D341Med (cell line): ENCODE measurements around the gene MAGI1.

Experiments
- DNase-seq: peaks from one replicate; pipeline ENCODE4 v3.0.0; 2012; ENCODE audit warnings: low spot score

Gene MAGI1

DNA sequence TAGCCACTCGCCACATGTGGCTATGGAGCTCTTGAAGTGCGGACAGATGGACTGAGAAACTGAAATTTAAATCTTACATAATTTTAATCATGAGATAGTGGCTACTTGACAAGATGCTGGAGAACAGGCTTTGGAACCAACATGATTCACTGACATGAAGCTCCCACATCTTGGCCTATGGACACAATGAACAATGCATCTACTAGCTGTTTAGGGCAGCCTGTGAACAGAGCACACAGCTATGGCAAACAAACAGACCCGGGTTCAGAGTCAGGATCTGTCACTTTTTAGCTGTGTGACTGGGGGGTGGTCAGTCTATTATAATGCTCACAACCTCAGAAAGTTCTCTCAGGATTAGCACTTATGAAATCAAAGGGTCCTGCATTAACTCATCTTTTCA lies 616.6 kb downstream of the MAGI1 start:
- DNase-seq: no peak

DNA sequence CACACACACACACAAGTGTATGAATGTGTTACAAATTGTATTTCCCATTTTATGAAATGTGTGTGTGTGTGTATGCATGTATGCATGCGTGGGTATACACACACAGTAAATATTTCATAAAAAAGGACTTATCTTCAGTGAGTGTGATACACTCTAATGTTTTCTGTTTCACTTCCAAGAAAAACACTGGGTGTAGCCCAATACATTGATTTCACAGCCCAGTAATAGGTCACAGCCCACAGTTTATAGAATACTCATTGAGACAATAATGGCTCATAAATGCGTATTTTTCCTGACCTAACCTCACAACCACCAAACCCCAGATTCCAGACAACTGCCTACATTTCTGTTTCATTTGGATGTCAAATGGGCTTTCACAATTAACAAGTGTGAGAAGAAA lies 619.5 kb downstream of the MAGI1 start:
- no peak for DNase-seq

DNA sequence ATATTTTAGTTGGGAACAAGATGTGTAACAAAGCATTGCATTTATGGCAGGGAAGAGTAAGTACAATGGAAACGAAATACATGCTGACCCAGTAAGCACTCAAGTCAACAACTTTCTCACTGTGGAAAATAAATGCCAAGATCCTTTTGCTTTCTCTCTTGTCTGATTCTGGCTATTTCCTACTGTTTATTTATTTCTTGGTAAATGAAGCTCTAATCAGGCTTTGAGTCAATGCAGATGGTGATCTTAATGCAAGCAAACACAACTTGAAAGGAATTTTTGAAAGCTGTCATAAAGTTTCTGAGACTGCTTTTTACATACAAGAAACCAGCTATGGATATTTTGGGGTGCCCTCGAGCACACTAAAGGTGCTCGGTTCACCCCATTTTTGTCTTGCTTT lies 624.8 kb downstream of the MAGI1 start:
- no peak for DNase-seq

DNA sequence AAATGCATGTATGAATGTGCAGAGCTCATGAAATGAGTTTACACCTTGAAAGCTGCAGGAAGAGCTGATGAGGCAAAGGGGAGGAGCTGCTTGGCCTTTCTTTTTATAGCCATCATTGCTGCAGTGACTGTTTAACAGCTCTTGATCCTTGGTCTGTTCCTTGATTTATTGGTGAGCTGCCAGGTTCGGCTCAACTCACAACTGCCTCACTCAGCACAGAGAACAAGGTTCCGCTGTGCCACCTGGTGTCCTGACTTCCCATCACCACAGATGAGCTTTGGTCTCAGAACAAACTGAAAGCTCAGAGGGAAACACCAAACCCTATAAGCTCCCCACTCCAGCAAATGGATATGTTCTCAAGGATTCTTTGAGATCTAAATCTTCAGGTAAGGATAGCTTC lies 626.1 kb downstream of the MAGI1 start:
- DNase-seq: no peak

DNA sequence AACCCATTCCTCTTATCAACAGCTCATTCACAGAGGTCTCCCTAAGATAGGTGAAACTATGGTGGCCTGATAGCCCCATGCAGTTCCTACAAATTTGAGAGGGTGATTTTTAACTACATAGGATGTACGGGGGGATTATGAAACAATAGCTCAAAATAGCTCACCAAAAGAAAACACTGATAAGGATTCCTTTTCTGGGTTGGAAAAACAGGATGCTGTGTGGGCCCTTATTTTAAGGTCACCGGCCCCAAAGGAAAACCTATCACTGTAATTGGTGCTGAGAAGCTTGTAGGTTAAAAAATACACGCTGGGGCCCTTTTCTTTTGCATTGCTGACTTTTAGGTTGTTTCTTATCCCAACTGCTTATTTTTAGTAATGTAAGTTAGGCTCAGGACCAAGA lies 627.4 kb downstream of the MAGI1 start:
- DNase-seq: no peak

DNA sequence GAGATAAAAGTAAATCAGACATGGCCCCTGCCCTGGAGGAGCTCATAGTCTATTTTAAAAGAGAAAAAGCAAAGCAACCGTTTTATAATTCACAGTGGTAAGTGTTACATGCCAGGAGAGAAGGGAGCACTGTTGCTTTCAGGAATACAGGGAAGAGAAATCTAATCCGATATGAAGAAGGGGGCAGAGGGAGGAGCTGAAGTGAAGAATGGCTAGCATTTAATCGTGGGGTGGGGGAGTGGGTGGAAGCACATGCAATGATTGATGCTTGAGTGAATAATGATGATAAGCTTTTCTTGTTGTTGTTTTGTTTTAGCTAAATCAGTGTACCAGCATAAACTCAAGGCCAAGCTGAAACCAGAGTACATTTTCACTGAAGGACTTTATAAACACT lies 629.5 kb downstream of the MAGI1 start:
- DNase-seq: no peak

DNA sequence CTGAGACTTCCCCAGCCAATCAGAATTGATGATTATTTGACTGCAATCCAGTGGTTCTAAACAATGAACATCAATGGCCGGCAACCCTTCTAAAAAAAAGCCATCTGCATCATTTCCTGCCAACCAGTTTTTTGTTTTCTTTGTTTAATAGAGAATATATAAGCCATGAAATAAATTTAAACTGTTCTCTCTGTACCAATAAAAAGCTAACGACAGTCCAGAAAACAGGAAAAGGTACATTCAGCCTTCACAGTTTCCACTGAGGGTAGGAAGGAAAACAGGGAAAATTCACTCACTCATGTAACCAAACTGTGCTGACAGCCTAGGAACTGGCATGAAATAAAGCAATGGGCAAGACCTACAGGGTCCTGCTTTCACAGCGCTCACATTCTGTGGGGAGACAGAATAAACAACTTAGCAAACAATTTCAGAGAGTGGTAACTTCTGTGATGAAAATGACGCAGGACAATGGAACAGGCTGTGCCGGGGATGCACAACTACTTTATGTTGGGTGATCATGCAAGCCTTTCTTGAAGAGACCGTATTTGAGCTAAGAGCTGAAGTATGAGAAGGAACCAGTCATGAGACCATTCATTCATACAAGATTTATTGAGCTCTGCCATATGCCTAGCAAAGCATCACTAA lies 630.1 kb downstream of the MAGI1 start:
- no peak for DNase-seq

DNA sequence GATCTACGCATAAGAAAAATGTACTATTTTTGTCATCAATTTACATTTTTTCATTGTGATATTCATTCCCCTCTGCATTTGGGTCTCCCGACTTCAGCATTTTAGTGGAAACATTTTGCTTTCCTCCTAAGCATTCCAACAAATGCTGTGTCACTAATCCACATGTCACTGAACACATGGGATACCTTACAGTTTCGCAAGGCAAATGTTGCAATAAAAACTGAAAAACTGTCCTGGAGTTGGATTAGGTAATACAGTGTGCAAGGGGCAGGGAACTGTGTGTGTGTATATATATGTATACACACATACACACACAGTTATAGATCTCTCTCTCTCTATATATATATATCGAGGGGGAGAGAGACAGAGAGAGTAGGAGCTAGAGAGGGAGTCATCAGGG lies 632.2 kb downstream of the MAGI1 start:
- no peak for DNase-seq

DNA sequence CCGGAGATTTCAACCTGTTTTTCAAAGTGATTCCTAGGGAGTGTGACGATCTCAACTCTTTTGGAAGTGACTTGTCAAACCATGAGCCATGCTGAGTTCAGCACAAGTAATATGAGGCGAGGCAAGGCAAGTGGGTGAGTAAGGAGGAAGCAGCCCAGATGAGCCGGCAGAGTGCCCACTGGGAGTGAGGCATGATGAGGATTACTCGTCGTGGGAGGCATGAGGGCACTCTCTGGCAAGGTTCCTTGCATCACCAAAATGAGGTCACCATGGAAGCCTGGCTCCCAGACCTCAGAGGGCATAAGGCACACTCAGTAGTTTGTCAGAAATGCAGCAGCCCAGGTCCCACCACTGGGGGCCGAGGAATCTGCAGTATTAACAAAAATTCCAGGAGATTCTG lies 636.1 kb downstream of the MAGI1 start:
- DNase-seq: no peak

DNA sequence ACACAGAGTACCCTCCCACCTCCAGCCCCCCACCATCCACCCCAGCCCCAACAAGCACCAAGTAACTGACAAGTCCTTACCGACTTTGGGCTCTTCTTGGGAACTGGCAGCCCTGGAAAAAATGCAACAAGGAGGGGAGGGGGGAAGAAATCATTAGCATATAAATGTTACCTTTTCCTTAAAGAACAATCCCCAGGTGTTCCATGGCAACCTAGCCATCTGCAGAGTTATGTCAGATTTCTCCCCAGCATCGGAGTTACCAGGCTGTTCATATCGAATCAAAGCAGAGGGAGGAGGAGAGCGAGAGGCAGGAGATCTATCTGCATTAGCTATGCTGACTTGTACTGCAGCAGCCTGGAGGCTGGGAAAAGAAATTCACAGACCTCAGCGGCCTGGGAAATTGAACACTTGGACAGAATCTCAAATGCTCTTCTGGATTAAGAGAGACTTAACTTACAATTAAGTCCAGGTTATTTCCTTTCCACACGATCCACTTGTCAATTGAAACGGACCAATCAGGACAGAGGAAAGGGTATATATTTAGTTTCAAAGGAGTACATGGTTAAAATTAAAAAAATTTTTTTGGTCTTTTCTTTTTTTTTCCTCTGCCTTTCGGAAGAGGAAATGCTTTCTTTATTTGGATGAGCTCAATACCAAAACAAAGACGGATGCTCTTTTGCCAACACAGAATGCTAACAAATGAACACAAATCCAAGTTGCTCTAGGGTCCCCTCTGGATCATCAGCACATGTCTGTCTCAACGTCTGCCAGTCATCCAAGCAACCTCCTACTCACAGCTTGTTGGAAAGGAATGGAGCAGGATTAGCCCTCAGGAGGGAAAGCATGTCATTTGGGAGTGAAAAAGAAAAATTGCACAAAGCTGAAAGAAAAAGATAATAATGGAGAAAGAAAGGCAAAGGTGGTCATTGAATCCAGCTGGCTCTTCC lies 637.1 kb downstream of the MAGI1 start:
- DNase-seq: no peak

DNA sequence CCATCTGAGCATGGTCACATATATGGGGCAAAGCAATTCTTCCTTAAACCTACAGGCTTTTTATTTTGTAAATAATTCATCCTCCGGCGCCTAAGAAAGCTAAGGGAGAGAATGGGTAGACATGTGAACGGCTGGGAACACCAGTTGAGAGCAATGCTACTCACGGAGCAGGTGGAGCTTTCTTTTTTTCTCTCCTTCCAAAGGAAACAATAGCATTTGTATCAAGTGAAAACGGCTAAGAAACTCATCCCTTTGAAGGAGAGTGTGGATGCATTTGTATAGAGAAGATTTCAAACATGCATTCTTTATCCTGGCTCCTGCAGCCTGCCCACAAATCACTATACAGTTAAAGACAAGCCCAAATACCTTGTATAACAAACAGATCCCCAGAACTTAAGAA lies 637.8 kb downstream of the MAGI1 start:
- DNase-seq: no peak

DNA sequence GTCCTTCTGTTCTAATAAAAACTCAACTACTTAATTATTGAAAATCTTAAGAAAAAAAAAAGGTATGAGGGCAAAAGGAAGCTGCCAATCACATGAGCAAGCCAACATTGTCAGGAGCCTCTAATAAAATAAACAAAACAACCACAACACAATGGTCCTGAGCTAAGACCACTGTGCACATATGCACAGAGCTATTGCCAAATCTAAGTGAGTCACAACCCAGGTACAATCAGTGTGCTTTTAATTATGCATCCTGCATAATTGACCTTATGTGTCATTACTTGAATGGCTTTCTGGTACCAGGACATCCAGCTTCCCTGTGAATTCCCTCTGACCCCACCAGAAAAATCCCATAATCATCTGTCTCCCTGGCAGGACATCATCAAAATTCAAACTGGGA lies 639.8 kb downstream of the MAGI1 start:
- DNase-seq: no peak

DNA sequence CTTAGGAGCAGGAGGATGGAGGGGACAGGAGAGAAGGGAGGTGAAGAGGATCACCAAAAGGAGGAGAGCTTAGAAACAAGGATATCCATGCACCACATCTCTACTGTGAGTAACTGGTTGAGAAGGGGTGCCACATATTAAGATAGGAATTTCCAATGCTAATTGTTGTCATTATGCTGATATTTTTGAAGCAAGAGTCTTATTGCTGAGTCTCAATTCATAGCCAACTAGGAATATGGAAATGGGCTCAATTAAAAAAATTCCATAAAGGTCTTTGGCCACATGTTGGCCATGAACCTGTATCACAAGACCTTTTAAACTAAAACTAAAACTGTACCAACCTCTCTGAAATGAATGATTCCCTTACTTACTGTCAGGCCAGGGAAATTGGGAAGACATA lies 642.6 kb downstream of the MAGI1 start:
- no peak for DNase-seq

DNA sequence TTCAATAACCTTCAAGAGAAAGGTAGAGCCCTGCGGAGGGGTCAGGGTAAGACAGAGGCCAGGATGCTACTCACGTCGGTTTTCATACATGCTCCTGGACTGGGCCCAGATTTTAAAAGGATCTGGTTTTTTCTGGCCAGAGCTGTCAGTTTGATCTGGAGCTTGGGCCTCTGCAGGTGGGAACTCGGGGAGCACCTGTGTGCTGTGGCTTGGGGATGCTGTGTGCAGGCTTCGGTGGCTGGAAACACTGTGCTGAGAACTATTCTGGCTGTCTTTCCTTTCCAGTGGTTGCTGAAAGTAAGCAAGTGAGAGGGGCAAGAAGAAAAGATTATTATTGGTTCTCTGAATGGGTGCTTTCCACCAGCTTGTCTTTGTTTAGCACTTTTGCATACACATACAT lies 647.6 kb downstream of the MAGI1 start:
- DNase-seq: no peak

DNA sequence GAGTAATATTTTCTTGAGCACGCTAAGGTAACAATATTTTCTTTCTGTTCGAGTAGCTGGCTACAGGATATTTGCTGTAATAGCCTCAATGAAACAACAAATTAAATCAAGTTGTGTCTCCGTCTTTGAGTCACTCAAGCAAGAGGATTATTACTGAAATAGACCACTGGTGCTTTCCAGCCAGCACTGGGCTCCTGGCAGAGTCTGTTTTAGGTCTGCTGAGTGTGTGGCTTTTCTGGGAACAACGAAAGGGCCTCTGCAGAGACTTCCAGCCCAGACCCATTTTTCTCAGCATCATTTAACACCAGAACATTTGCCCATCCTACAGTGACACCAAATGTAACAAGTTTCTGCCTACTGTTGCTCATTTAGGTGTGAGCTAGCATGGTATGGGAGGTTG lies 652.9 kb downstream of the MAGI1 start:
- DNase-seq: no peak

DNA sequence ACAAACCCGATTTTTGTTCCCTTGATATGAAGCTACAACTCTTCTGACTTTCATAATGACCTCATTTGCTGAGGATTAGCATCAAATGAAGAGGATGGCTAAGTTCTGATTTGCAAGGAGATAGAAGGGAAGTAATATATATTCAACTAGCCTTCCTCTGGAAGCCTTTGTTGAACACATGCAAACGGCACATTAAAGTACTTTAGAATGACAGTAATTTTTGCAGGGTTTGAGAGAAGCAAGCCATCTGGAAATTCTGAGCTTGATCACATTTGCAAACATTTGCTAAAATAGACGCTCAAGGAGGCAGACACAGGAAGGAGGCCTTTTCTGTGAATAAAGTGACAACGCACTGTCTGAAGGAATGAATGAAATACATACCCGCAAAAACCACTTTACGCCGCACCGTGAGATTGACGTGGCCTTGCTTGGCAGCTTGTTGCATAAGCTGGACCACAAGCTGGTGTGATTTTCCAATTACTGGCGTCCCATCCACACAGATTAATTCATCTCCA lies 657.2 kb downstream of the MAGI1 start:
- DNase-seq: no peak

DNA sequence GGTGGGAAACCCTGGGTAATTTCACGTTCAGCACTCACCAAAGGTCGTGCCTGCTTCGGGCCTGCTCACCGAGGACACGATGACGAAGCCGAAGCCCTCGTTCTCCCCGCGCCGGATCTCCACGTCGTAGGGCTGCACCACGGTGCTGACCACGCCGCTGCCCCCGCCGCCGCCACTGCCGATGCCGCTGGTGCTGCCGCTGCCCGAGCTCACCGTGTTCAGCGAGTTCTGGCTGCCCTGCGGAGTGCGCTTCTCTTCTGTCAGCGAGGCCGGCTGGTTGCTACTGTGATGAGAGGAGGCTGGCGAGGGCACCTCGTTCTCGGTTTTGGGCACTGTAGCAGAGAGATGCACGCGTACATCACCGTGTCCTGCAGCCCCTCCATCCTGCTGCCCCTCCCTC lies 659.5 kb downstream of the MAGI1 start:
- DNase-seq: no peak

DNA sequence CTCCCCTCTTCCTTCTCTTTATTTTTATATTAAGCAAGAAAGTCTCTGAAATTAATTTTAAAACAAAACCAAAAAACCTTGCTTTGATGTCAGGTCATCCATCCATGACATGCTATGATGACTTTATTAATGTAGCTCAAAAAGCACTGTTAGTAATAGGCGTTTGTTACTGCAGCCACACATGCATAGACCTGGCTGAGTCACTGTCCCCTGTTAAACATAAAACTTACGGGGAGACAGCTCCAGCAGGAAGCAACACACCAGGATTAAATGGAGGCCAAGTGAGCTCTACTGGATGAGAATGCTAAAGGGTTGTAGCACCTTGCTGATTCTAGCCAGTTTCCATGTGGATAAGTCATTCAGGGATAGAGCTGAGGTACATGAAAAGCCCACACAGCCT lies 661.1 kb downstream of the MAGI1 start:
- no peak for DNase-seq

DNA sequence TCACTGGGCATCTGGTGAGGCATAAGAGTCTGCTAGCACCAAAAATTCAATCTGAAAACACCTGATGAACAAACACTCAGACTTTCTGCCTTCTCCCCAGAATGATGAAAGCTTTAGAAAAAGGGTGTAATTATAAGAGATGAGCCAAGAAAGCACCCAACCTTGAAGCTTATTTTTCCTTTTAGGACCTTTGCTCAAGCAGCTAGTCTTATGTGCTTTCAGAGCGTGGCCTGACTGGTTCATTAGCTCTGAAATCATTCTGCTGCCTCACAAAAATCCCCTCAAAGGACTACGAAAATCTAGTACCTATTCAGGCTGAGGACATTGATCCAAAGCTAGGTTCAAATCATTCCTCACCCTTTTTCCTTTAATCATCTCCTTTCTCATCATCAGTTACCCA lies 662.3 kb downstream of the MAGI1 start:
- DNase-seq: no peak

DNA sequence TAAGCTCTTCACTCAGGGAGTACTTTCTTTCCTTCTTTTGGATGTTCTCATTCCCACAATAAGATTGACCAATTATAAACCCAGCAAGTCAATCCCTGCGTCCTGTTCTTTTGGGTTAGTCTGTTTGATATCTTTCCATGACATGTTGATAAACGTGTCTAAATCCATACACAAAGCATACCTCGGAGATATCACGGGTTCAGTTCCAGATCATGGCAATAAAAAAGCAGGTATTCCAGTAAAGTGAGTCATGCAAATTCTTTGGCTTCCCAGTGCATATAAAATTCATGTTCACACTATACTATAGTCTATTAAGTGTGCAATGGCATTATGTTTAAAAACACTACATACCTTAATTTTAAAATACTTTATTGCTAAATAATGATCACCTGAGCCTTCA lies 667.7 kb downstream of the MAGI1 start:
- DNase-seq: no peak

DNA sequence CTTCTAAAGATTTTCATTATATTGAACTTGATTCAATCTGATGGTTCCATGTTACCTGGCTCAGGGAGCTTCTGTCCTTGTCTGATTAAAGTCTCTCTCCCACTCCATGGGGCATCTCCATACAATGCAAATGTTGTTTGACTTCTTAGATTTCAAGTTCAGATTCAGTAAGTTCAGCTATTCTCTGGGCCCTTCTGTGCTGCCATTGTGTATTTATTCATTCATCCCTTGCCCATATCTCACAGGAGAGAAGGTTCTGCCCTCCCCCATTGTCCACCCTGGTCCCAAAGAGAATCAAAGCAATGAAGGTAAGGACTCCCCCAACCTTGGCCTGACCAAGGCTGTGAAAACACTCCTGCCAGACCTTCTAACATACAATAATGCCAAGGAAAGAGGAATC lies 669.9 kb downstream of the MAGI1 start:
- no peak for DNase-seq

DNA sequence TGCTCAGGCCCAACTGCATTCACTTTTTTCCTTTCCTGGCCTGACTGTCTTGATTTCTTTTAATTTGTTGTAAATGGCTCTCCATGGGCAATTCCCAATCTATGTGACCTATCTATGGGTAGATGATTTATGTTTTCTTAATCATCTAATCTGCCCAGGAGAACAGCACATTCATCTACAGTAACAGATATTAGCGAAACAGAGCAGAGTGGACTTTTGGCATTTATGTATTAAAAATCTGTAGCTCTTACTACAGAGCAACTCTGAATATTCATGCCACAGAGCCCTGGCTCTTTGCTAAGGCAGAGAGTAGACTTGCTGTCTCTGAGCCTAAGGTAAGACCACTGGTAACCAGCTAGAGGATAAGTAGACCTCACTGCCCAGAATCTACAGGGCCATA lies 676.0 kb downstream of the MAGI1 start:
- DNase-seq: no peak

DNA sequence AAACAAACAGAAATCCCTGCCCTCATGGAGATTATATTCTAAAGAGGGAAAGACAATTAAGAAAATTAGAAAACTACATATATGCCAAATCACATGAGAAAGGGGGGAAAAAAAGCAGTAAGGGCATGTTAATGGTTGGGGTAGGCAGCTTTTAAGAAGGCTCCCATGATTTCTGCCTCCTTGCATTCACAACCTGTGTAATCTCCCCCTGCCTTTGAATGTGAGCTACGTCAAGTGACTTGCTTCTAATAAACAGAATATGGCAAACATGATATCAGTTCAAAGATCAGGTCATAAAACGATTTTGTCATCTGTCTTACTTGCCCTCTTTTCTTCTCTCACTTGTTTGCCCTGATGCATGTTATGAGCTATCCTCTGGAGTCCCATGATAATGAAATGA lies 677.3 kb downstream of the MAGI1 start:
- DNase-seq: no peak
